ENCODE results near the gene CNTNAP2.
A peak's percentile ranks its signal among the peaks of the same experiment; 100 is the strongest.

CNTNAP2 gene

DNA sequence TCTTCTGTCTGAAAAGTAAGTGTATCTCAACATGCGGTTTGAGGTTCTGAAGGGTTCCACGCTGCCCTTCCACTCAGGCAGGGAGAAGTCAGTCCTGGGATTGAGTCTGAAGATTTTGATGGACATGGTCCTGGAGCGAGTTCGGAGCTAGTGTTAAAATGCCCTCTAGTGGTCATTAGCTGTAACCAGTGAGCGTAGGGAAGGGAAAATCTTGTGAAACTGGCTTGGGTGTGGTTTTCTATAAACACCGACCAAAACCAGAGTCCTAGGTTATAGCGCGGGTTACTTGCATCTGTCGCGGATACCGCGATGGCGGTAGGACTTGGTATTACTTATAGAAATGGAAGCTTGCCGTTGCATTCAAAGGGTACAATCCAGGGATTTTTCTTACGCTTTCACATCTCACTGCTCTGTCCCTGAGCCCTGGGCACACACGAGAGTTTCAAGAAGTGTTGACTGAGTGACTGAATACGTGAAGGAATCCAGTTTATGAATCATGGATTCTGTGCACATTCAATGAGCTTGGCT, 2125.8 kb downstream of the CNTNAP2 start:
- in situ Hi-C loops (cut with HindIII; ENCODE audit: low pct_unique_long_range_greater_than_20kb, low sequenced_read_pairs), result no loop called here
- no peak for TF ChIP-seq JUND (IDR thresholded peaks at IDR 0.05; ENCODE audit: low read depth)
- DNase-seq (ENCODE audit: low read depth in 1 of 2, low spot score in 1 of 2), result peak; percentile 44 to 78

GRCh38 chr7:148245381-148245780, 2128.8 kb downstream of the CNTNAP2 start:
- in situ Hi-C loops (cut with HindIII; ENCODE audit: low pct_unique_long_range_greater_than_20kb, low sequenced_read_pairs), result no loop called here
- DNase-seq (ENCODE audit: low read depth in 1 of 2, low spot score in 1 of 2), result no peak
- TF ChIP-seq JUND (IDR thresholded peaks at IDR 0.05; ENCODE audit: low read depth), result no peak

GRCh38 chr7:148253629-148254028, 2137.0 kb downstream of the CNTNAP2 start:
- TF ChIP-seq JUND (IDR thresholded peaks at IDR 0.05; ENCODE audit: low read depth), result no peak
- no peak for DNase-seq (ENCODE audit: low read depth in 1 of 2, low spot score in 1 of 2)
- in situ Hi-C loops (cut with HindIII; ENCODE audit: low pct_unique_long_range_greater_than_20kb, low sequenced_read_pairs), result no loop called here

DNA sequence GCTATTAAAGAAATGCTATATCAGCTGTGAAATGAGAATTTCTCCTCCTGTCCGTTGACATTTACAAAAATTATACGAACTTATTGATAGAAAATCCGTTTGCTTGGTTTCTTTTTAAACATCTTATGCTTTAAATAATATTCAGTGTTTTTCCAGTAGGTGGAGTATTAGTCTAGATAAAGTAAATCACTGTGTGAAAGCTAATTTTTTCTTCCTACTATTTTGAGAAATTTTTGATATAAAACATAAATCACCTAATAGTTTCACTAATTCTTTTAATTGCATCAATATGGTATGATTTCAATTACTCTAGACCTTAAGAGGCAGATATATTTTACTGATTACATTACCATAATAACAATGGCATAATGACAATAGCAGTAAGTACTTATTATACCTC, 2138.7 kb downstream of the CNTNAP2 start:
- DNase-seq (ENCODE audit: low read depth in 1 of 2, low spot score in 1 of 2), result no peak
- in situ Hi-C loops (cut with HindIII; ENCODE audit: low pct_unique_long_range_greater_than_20kb, low sequenced_read_pairs), result no loop called here
- no peak for TF ChIP-seq JUND (IDR thresholded peaks at IDR 0.05; ENCODE audit: low read depth)

- in situ Hi-C loops (cut with HindIII; ENCODE audit: low pct_unique_long_range_greater_than_20kb, low sequenced_read_pairs), result no loop called here
- no peak for DNase-seq (ENCODE audit: low read depth in 1 of 2, low spot score in 1 of 2)
- no peak for TF ChIP-seq JUND (IDR thresholded peaks at IDR 0.05; ENCODE audit: low read depth)
Measured at GRCh38 chr7:148256433-148256832, 2139.8 kb downstream of the CNTNAP2 start.

DNA sequence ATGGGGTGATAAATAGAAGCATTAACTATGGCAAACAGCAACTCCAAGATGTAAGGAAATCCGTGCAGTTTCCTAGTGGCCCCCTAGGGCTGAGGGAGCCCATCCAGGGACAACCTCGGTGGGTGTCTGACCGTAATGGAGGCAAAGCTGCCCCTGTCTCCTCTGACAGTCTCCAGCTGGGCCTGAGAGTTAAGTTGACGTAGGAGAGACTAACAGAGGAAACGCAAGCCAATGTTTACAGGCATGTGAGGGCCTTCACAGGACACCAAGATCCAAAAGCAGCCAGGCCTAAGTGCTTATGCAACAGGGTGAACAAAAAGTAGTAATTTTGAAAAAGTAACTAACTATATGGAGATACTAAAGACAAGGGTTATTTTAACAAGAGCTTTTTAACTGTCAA, 2144.0 kb downstream of the CNTNAP2 start:
- TF ChIP-seq JUND (IDR thresholded peaks at IDR 0.05; ENCODE audit: low read depth), result no peak
- in situ Hi-C loops (cut with HindIII; ENCODE audit: low pct_unique_long_range_greater_than_20kb, low sequenced_read_pairs), result no loop called here
- DNase-seq (ENCODE audit: low read depth in 1 of 2, low spot score in 1 of 2), result no peak

- no peak for DNase-seq (ENCODE audit: low read depth in 1 of 2, low spot score in 1 of 2)
- in situ Hi-C loops (cut with HindIII; ENCODE audit: low pct_unique_long_range_greater_than_20kb, low sequenced_read_pairs), result no loop called here
- no peak for TF ChIP-seq JUND (IDR thresholded peaks at IDR 0.05; ENCODE audit: low read depth)
Measured at GRCh38 chr7:148261523-148261922, 2144.9 kb downstream of the CNTNAP2 start.

- in situ Hi-C loops (cut with HindIII; ENCODE audit: low pct_unique_long_range_greater_than_20kb, low sequenced_read_pairs), result no loop called here
- no peak for TF ChIP-seq JUND (IDR thresholded peaks at IDR 0.05; ENCODE audit: low read depth)
- no peak for DNase-seq (ENCODE audit: low read depth in 1 of 2, low spot score in 1 of 2)
Measured at GRCh38 chr7:148261996-148262688, 2145.5 kb downstream of the CNTNAP2 start.

DNA sequence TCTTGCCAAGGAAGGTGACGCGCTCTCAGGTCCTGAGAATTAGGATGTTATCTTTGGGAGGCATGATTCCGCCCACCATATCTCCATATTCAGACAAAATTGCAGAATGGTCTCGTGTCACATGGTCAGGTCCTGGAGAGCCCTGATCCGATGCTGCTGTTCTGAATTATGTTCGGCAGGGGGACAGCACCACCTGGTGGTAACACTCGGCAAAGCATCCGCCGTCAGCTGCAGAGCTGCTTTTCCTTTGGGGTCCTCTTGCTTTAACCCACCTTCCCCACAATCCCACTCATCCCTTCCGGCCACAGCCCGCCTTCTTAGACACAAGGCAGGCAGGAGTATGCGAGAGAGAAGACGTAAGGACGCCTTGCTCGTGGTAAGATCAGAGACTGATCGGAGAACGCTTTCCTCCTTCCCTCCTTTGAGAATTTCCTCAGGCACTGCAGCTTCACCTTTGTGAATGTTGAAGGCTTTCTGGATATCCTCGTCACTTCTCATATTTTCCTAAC, 2146.2 kb downstream of the CNTNAP2 start:
- TF ChIP-seq JUND (IDR thresholded peaks at IDR 0.05; ENCODE audit: low read depth), result no peak
- peak; percentile 7 to 40 for DNase-seq (ENCODE audit: low read depth in 1 of 2, low spot score in 1 of 2)
- in situ Hi-C loops (cut with HindIII; ENCODE audit: low pct_unique_long_range_greater_than_20kb, low sequenced_read_pairs), result no loop called here

DNA sequence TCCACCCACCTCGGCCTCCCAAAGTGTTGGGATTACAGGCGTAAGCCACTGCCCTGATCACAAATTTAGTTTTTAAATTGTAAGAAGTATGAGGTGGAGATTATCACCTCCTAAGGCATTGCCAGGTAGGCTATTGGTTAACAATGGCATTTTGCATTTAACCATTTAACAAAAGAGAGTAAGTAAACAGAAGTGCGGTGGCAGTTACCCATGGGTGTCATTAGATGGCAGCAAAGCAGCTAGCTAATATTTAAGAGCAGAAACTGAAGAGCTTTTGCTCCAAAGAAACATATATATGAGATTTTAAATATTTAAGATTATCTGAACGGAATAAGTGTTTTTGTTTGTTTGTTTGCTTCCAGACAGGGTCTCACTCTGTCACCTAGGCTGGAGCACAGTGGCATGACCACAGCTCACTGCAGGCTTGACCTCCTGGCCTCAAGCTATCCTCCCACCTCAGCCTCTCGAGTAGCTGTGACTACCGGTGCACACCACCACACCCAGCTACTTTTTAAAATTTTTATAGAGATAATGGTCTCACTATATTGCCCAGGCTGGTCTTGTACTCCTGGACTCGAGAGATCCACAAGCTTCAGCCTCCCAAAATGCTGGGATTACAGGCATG, 2148.4 kb downstream of the CNTNAP2 start:
- peak in 1 of 2 experiments; percentile 62 for DNase-seq (ENCODE audit: low read depth in 1 of 2, low spot score in 1 of 2)
- in situ Hi-C loops (cut with HindIII; ENCODE audit: low pct_unique_long_range_greater_than_20kb, low sequenced_read_pairs), result no loop called here
- TF ChIP-seq JUND (IDR thresholded peaks at IDR 0.05; ENCODE audit: low read depth), result no peak

DNA sequence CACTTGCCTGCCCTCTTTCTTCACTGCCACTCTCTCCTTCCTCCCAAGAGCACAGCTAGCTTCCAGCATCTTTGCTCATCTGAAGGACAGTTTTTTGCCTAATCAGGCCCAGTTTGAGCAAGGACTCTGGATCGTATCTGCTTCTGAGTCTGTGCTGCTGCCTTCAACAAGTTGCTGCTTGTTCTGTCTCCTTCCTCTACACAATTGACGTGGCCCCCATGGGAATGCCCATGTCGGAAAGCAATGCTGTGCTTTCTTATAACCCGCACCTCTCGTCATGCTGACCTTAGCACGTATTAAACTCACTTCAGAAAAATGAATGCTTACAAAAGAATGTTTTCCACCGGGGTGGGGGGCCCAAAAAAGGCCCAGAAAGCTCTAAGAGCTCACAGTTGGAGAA, 2149.3 kb downstream of the CNTNAP2 start:
- DNase-seq (ENCODE audit: low read depth in 1 of 2, low spot score in 1 of 2), result no peak
- in situ Hi-C loops (cut with HindIII; ENCODE audit: low pct_unique_long_range_greater_than_20kb, low sequenced_read_pairs), result no loop called here
- TF ChIP-seq JUND (IDR thresholded peaks at IDR 0.05; ENCODE audit: low read depth), result no peak

DNA sequence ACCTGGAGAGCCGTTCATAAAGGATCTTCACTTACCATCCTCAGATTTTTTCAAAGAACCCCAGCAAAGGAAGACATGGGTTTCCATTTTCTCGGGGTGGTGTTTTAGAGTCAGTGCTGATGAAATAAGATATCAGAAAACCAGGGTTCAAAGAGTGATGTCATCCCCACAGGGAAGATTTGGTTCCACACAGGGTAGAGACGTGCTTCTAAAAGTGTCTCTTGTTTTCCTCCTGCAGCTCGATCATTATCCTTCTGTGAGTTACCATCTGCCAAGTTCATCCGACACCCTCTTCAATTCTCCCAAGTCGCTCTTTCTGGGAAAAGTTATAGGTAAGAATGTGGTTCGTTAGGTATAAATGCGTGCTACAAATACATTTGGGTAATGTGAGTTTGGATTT, 2150.2 kb downstream of the CNTNAP2 start:
- no peak for TF ChIP-seq JUND (IDR thresholded peaks at IDR 0.05; ENCODE audit: low read depth)
- in situ Hi-C loops (cut with HindIII; ENCODE audit: low pct_unique_long_range_greater_than_20kb, low sequenced_read_pairs), result no loop called here
- no peak for DNase-seq (ENCODE audit: low read depth in 1 of 2, low spot score in 1 of 2)

DNA sequence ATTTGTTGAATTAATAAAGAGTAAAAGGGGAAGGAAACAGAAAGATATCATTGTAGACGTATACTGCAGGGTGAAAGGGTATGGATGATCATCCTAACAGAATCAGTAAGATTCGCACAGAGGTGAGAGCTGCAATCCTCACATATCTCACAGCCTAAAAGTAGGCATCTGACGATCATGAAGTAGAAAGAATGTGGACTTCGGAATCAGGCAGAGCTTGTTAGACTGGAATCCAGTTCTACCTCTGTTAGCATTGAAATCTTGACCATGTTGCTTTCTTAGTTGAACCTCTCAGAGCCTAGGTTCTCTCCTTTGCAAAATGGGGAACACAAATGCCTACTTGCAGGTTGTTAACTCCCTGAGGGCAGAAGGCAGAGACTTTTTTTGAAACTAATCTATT, 2154.0 kb downstream of the CNTNAP2 start:
- DNase-seq (ENCODE audit: low read depth in 1 of 2, low spot score in 1 of 2), result peak; percentile 9 to 75
- in situ Hi-C loops (cut with HindIII; ENCODE audit: low pct_unique_long_range_greater_than_20kb, low sequenced_read_pairs), result no loop called here
- TF ChIP-seq JUND (IDR thresholded peaks at IDR 0.05; ENCODE audit: low read depth), result no peak

Data from T47D (cell line).